Brain microvascular endothelial cell (primary cell): ENCODE measurements around the gene POU5F1.

Source experiments
- DNase-seq: peaks from one replicate; pipeline ENCODE4 v3.0.0-alpha.2; 2020
- H3K27ac ChIP-seq: fragments of 250-450 bp; sonication (Bioruptor Pico); 2 replicates; pipeline ENCODE4 v1.5.1; 2020; ENCODE audit warnings: mild to moderate bottlenecking, moderate library complexity
- H3K27me3 ChIP-seq: fragments of 250-450 bp; sonication (Bioruptor Pico); replicated peaks from 2 replicates; pipeline ENCODE4 v1.5.1; 2020; ENCODE audit warnings: mild to moderate bottlenecking
- H3K36me3 ChIP-seq: fragments of 250-450 bp; sonication (Bioruptor Pico); replicated peaks from 2 replicates; pipeline ENCODE4 v1.5.1; 2020; ENCODE audit warnings: mild to moderate bottlenecking
- H3K4me3 ChIP-seq: 2 replicates; pipeline ENCODE4 v1.5.1; 2011; ENCODE audit warnings: low read depth, mild to moderate bottlenecking, control low read depth, low read length, moderate library complexity
- in situ Hi-C: cut with HindIII; loops from 2 replicates; pipeline ENCODE4 v1.10.0; 2017; ENCODE audit warnings: low sequenced_read_pairs, low pct_ligation_motif_present
- TF ChIP-seq, protein P1 (sequence below): IDR thresholded peaks from 2 replicates; pipeline ENCODE4 v1.5.1; 2011; ENCODE audit warnings: low read depth, mild to moderate bottlenecking, moderate library complexity, low read length, control low read depth, inconsistent platforms; ENCODE audit errors: missing control alignments

The POU5F1 gene

DNA sequence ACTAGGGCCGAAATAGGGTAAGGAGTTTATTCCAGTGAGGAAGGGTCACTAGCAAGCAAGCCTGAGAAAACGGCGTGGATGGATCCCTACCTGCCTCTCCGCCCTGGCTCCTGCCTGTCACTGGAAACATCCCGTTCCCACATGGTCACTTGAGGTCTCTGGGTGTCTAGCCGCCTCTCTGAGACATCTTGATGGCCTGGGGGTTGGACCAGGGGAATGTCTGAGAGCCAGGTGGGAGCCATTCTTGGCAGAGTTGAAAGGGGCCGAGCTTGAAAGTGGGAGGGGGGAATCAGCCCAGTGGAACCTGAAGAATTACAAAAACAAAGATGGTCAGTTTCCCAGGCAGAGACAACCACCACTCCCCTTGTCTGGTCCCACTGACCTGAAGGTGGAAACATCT lies 13.8 kb downstream of the POU5F1 start:
- in situ Hi-C loops = no loop called here
- H3K36me3 ChIP-seq = no peaks in the 10 kb centered on the region
- no peak for DNase-seq
- TF ChIP-seq, protein P1, sequence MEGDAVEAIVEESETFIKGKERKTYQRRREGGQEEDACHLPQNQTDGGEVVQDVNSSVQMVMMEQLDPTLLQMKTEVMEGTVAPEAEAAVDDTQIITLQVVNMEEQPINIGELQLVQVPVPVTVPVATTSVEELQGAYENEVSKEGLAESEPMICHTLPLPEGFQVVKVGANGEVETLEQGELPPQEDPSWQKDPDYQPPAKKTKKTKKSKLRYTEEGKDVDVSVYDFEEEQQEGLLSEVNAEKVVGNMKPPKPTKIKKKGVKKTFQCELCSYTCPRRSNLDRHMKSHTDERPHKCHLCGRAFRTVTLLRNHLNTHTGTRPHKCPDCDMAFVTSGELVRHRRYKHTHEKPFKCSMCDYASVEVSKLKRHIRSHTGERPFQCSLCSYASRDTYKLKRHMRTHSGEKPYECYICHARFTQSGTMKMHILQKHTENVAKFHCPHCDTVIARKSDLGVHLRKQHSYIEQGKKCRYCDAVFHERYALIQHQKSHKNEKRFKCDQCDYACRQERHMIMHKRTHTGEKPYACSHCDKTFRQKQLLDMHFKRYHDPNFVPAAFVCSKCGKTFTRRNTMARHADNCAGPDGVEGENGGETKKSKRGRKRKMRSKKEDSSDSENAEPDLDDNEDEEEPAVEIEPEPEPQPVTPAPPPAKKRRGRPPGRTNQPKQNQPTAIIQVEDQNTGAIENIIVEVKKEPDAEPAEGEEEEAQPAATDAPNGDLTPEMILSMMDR = no peak
- H3K27ac ChIP-seq = no peak overlapping the region
- no peaks in the 10 kb centered on the region for H3K27me3 ChIP-seq
- no peak overlapping the region for H3K4me3 ChIP-seq

DNA sequence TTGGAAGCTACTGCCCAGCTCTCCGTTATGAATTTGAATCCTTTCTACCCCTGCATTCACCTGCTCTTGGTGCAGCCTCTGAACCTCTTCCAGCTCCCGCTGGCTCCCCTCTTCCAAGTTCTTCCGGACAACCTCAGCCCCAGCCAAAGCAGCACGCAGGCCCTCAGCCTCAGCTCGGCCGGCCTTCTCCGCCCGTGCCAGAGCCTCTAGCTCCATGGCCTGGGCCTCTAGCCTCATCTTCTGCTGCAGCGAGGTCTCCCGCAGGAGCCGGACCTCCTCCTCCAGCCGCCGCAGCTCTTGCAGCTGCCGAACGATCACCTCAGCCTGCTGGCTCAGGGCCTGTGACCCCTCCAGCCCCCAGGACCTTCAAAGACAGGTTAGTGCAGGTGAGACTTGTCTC lies 16.0 kb downstream of the POU5F1 start:
- Histone ChIP-seq H3K4me3 (no peak overlapping the region), H3K36me3 (no peaks in the 10 kb centered on the region), H3K27ac (no peak overlapping the region), H3K27me3 (no peaks in the 10 kb centered on the region)
- DNase-seq = no peak
- in situ Hi-C loops = no loop called here
- TF ChIP-seq, protein P1 = no peak

DNA sequence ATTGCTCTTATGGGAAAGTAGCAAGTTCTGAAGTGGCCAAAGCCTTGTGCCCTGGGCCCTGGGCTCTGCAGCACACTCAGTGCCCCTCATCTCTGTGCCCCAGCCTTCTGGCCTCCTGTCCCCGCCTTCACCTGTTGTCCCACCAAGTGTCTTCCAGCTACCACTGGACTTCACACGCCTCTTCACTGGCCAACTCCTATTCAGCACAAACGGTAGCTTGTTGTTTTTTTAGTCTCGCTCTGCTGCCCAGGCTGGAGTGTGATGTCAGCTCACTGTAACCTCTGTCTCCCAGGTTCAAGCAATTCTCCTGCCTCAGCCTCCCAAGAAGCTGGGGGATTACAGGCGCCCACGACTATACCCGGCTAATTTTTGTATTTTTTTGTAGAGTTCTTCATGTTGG lies 17.7 kb downstream of the POU5F1 start:
- Histone ChIP-seq H3K4me3 (no peak overlapping the region), H3K36me3 (no peaks in the 10 kb centered on the region), H3K27ac (no peak overlapping the region), H3K27me3 (no peaks in the 10 kb centered on the region)
- in situ Hi-C loops = no loop called here
- DNase-seq = no peak
- TF ChIP-seq, protein P1 = no peak

DNA sequence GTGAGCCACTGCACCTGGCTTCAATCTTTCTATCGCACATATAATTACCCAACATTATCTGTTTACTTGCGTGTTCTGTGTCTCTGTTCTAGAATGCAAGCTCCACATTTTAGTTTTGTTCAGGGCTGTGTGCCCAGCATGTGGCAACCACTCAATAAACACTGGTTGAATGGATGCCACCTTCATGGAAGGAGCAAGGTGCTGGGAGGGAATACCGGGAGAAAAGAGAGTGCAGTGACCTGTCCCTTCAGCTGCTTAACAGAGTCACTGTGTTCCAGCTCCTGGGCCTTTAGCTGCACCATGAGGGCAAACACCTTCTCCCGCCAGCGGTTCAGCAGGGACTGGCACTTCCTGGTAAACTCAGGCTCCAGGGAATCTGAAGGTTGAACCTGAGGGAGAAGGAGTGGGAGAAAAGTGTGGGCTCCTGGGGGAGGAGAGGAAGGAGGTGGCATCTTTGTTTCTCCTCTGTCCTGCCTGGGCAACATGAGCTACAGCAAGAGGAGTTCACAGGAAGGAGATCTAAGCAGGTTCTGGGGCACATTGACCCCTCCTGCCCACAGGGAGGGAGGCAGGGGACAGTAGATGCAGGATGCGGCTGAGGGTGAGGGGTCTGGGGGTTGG lies 20.5 kb downstream of the POU5F1 start:
- H3K36me3 ChIP-seq = no peaks in the 10 kb centered on the region
- no peaks in the 10 kb centered on the region for H3K27me3 ChIP-seq
- in situ Hi-C loops = no loop called here
- DNase-seq = no peak
- H3K4me3 ChIP-seq = no peak overlapping the region
- TF ChIP-seq, protein P1 = no peak
- H3K27ac ChIP-seq = no peak overlapping the region

DNA sequence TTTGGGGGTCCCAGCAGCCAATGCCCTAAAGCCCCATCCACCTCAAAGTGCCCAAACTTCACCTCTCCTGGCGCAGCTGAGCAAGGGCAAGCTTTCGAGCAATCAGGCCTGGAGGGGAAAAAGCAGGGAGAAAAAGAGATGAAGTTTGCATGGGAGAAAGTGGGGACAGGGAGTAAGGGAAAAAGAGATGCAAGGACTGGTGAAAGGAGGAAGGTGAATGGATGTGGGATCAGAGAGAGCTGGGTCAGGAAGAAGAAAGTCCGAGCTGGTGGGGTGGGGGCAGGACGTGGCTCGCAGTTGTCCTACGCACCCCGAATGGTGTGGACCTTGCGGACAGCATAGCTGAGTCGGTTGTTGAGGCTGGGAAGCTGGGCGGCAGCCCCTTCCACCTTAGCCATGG lies 25.1 kb downstream of the POU5F1 start:
- Histone ChIP-seq H3K27me3 (no peaks in the 10 kb centered on the region), H3K27ac (no peak overlapping the region), H3K4me3 (no peak overlapping the region), H3K36me3 (no peaks in the 10 kb centered on the region)
- DNase-seq = no peak
- in situ Hi-C loops = no loop called here
- TF ChIP-seq, protein P1 = no peak

DNA sequence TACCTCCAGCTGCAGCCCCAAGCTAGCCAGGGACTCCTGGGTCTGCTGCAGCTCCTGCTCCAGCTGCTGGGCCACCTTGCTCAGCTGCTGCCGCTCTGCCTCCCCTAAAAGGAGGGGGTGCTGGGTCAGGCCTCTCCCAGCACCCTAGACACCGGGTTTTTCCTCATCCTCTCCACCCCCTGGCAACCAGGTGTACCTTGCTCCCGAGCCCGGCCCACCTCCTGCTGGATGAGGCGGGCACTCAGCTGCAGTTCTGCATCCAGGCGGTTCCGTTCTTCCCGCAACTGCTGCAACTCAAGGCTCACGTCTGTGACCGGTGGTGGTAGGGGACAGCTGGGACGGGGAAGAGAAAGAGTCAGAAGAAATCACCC lies 25.5 kb downstream of the POU5F1 start:
- in situ Hi-C loops = no loop called here
- no peaks in the 10 kb centered on the region for H3K36me3 ChIP-seq
- H3K27me3 ChIP-seq = no peaks in the 10 kb centered on the region
- TF ChIP-seq, protein P1 = no peak
- H3K27ac ChIP-seq = no peak overlapping the region
- no peak overlapping the region for H3K4me3 ChIP-seq
- no peak for DNase-seq
